DOHH2 (cell line): ENCODE measurements around the gene PDCD7.

Experiments
- H3F3A ChIP-seq: fragments of 200-600 bp; sonication (generic), shearing (Covaris generic); 2 replicates; pipeline ENCODE4 v1.6.0; 2016; ENCODE audit warnings: antibody characterized with exemption, mild to moderate bottlenecking; ENCODE audit not compliant: control insufficient read depth, insufficient read depth
- H3K27ac ChIP-seq: fragments of 200-600 bp; sonication (generic); 2 replicates; pipeline ENCODE4 v1.5.1; 2014; ENCODE audit warnings: low read depth, mild to moderate bottlenecking, low read length, moderate library complexity
- H3K27me3 ChIP-seq: fragments of 200-600 bp; sonication (generic); 2 replicates; pipeline ENCODE4 v1.6.1; 2014; ENCODE audit warnings: mild to moderate bottlenecking, low read length, mixed read lengths; ENCODE audit not compliant: control insufficient read depth
- H3K36me3 ChIP-seq: fragments of 200-600 bp; sonication (generic); 2 replicates; pipeline ENCODE4 v1.6.1; 2014; ENCODE audit warnings: mild to moderate bottlenecking, low read length, moderate library complexity, mixed read lengths; ENCODE audit not compliant: control insufficient read depth
- H3K4me1 ChIP-seq: fragments of 200-600 bp; sonication (generic); 2 replicates; pipeline ENCODE4 v1.6.1; 2014; ENCODE audit warnings: mild to moderate bottlenecking, low read length, mixed read lengths; ENCODE audit not compliant: control insufficient read depth
- H3K4me2 ChIP-seq: fragments of 200-600 bp; sonication (generic); 2 replicates; pipeline ENCODE4 v1.6.0; 2014; ENCODE audit warnings: mild to moderate bottlenecking, low read length, moderate library complexity
- H3K4me3 ChIP-seq: fragments of 200-600 bp; sonication (generic); 2 replicates; pipeline ENCODE4 v1.5.1; 2014; ENCODE audit warnings: mild to moderate bottlenecking, low read length, mixed read lengths
- H3K79me2 ChIP-seq: fragments of 200-600 bp; sonication (generic); 2 replicates; pipeline ENCODE4 v1.6.1; 2014; ENCODE audit warnings: mild to moderate bottlenecking, low read length, mixed read lengths; ENCODE audit not compliant: control insufficient read depth
- H3K9me2 ChIP-seq: fragments of 200-600 bp; sonication (generic); replicated peaks from 2 replicates; pipeline ENCODE4 v1.6.1; 2014; ENCODE audit warnings: mild to moderate bottlenecking, low read length, mixed read lengths; ENCODE audit not compliant: control insufficient read depth
- H3K9me3 ChIP-seq: fragments of 200-600 bp; sonication (generic); 2 replicates; pipeline ENCODE4 v1.6.1; 2014; ENCODE audit warnings: antibody characterized with exemption, low read length, mixed read lengths; ENCODE audit not compliant: control insufficient read depth, insufficient read depth
- H4K20me1 ChIP-seq: fragments of 200-600 bp; sonication (generic); 2 replicates; pipeline ENCODE4 v1.6.0; 2014; ENCODE audit warnings: low read depth, mild to moderate bottlenecking, antibody characterized with exemption, low read length, moderate library complexity; ENCODE audit not compliant: control insufficient read depth, insufficient read depth
- EZH2phosphoT487 ChIP-seq: fragments of 200-600 bp; sonication (generic); IDR thresholded peaks from 2 replicates; pipeline ENCODE4 v1.6.1; 2017; ENCODE audit warnings: borderline replicate concordance, mild to moderate bottlenecking, antibody characterized with exemption, low read length, moderate library complexity, mixed read lengths
- TF ChIP-seq, protein P1 (sequence below): fragments of 200-600 bp; sonication (generic); IDR thresholded peaks from one replicate; pipeline ENCODE4 v1.5.1; 2014; ENCODE audit warnings: antibody characterized with exemption, mild to moderate bottlenecking, low read depth, low read length; ENCODE audit not compliant: poor library complexity, severe bottlenecking

PDCD7 gene

DNA sequence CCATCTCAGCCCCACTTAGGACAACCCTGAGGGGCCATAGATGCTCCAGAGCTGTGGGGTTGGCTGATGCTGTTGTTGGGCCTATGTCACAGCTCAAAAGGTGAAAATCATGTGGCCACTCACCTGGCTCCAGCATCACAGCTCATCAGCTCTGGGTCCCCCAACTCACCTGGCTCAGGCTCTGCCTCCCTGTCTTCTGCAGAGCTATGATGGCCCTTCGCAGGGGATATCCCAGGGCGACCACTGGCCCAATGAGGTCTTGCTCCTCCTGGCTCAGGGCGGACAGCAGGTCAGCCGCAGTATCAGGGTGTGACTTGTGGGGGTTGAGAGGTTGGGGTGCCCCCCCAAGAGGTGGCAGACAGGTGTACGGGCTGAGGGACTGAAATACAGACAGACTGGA is 34.3 kb downstream of the PDCD7 start:
- Histone ChIP-seq H3K9me3 (no peaks in the 10 kb centered on the region), H3K36me3 (peaks cover 41% of the 10 kb centered on the region), H3K27me3 (no peaks in the 10 kb centered on the region), H4K20me1 (no peaks in the 10 kb centered on the region), H3K9me2 (no peaks in the 10 kb centered on the region), H3K27ac (no peak overlapping the region), H3K79me2 (no peaks in the 10 kb centered on the region), H3K4me3 (no peak overlapping the region), H3K4me1 (no peaks in the 10 kb centered on the region), H3K4me2 (no peak overlapping the region), H3F3A (no peaks in the 10 kb centered on the region)
- TF ChIP-seq, protein P1, sequence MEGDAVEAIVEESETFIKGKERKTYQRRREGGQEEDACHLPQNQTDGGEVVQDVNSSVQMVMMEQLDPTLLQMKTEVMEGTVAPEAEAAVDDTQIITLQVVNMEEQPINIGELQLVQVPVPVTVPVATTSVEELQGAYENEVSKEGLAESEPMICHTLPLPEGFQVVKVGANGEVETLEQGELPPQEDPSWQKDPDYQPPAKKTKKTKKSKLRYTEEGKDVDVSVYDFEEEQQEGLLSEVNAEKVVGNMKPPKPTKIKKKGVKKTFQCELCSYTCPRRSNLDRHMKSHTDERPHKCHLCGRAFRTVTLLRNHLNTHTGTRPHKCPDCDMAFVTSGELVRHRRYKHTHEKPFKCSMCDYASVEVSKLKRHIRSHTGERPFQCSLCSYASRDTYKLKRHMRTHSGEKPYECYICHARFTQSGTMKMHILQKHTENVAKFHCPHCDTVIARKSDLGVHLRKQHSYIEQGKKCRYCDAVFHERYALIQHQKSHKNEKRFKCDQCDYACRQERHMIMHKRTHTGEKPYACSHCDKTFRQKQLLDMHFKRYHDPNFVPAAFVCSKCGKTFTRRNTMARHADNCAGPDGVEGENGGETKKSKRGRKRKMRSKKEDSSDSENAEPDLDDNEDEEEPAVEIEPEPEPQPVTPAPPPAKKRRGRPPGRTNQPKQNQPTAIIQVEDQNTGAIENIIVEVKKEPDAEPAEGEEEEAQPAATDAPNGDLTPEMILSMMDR, result no peak
- no peak for TF ChIP-seq EZH2phosphoT487

DNA sequence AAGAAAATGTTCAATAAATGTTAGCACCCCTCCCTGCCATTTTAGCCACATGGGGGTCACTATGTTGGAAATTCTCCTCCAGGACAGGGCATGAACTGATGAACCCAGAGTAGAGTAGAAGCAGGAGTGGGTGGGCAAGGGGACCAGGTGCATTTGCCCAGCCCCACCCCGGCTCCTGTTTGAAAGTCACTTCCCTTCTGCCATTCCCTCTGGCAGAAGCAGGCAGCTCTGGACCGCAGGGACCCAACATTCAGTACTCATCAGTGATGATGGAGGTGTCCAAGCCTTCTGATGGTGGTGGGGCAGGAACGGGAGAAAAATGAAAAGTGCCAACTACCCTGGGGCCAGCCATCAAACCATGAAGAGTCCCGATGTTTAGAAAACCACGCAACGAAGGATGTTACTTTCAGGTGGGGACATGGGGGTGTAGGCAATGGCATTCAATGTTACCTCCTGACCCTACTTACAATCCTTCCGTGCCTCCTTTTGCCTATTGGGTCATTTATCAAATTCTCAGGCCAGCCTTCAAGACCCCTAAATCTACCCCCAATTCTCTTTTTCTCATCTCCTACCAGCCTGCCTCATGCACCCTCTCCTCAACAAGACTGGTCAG is 35.9 kb downstream of the PDCD7 start:
- Histone ChIP-seq H3K27me3 (no peaks in the 10 kb centered on the region), H3K9me2 (no peaks in the 10 kb centered on the region), H4K20me1 (no peaks in the 10 kb centered on the region), H3K4me2 (no peak overlapping the region), H3K79me2 (no peaks in the 10 kb centered on the region), H3K4me3 (no peak overlapping the region), H3K36me3 (peaks cover 37% of the 10 kb centered on the region), H3K9me3 (no peaks in the 10 kb centered on the region), H3K4me1 (no peaks in the 10 kb centered on the region), H3F3A (no peaks in the 10 kb centered on the region), H3K27ac (no peak overlapping the region)
- no peak for TF ChIP-seq EZH2phosphoT487
- TF ChIP-seq, protein P1, result no peak

GRCh38 chr15:65096481-65097385 is 36.9 kb downstream of the PDCD7 start:
- H3K79me2 ChIP-seq, result no peaks in the 10 kb centered on the region
- no peak overlapping the region for H3K4me3 ChIP-seq
- H3K4me2 ChIP-seq, result no peak overlapping the region
- H3K4me1 ChIP-seq, result no peaks in the 10 kb centered on the region
- no peaks in the 10 kb centered on the region for H3F3A ChIP-seq
- TF ChIP-seq, protein P1, result no peak
- TF ChIP-seq EZH2phosphoT487, result no peak
- H3K9me2 ChIP-seq, result no peaks in the 10 kb centered on the region
- peaks cover 35% of the 10 kb centered on the region for H3K36me3 ChIP-seq
- no peak overlapping the region for H3K27ac ChIP-seq
- no peaks in the 10 kb centered on the region for H4K20me1 ChIP-seq
- H3K27me3 ChIP-seq, result no peaks in the 10 kb centered on the region
- H3K9me3 ChIP-seq, result no peaks in the 10 kb centered on the region
